ENCODE data around the gene HEXB. TPM values are rescaled to one million over a fixed set of nuclear protein-coding genes. Genes with fewer than 3 reads are reported as not detected.

The HEXB gene
- total RNA-seq, 4 donors from 2014 or later = 101 to 128 (median 113) TPM

GRCh38 chr5:74660873-74661272 is 24.2 kb upstream of the HEXB start:
- WGBS = 85% methylated on average over 5 of the region's 5 CpGs

GRCh38 chr5:74664551-74664950 is 20.5 kb upstream of the HEXB start:
- Histone ChIP-seq H3K36me3 (no peaks in the 10 kb centered on the region), H3K27me3 (no peaks in the 10 kb centered on the region), H3K4me3 (no peak overlapping the region), H3K27ac (replicated peaks in 1 of 4) (no peak overlapping the region), H3K9me3 (no peaks in the 10 kb centered on the region), H3K4me1 (no peaks in the 10 kb centered on the region)
- no peak for TF ChIP-seq EP300 (IDR thresholded peaks at IDR 0.05)
- no peak for TF ChIP-seq POLR2AphosphoS5 (IDR thresholded peaks at IDR 0.05)
- TF ChIP-seq CTCF (IDR thresholded peaks at IDR 0.05) = no peak
- no peak for TF ChIP-seq POLR2A (IDR thresholded peaks at IDR 0.05; ENCODE audit: low read depth)
- WGBS = 44% methylated on average over 5 of the region's 5 CpGs
- DNase-seq (ENCODE audit: extremely low spot score) = no peak
- intact Hi-C loops (cut with DNase I) = no loop called here

More at GRCh38 chr5:74660873-74661272, 24.2 kb upstream of the HEXB start:
- no peak for TF ChIP-seq POLR2AphosphoS5 (IDR thresholded peaks at IDR 0.05)
- no peak for TF ChIP-seq CTCF (IDR thresholded peaks at IDR 0.05)
- no peak for TF ChIP-seq EP300 (IDR thresholded peaks at IDR 0.05)
- TF ChIP-seq POLR2A (IDR thresholded peaks at IDR 0.05; ENCODE audit: low read depth) = no peak
- Histone ChIP-seq H3K27ac (replicated peaks in 1 of 4) (no peak overlapping the region), H3K36me3 (no peaks in the 10 kb centered on the region), H3K4me3 (no peak overlapping the region), H3K4me1 (no peaks in the 10 kb centered on the region), H3K9me3 (no peaks in the 10 kb centered on the region), H3K27me3 (no peaks in the 10 kb centered on the region)
- intact Hi-C loops (cut with DNase I) = no loop called here
- peak; percentile 17 for DNase-seq (ENCODE audit: extremely low spot score)

GRCh38 chr5:74665273-74665672 is 19.8 kb upstream of the HEXB start:
- H3K9me3 ChIP-seq = no peaks in the 10 kb centered on the region
- no peaks in the 10 kb centered on the region for H3K36me3 ChIP-seq
- no peak overlapping the region for H3K27ac ChIP-seq (replicated peaks in 1 of 4)
- no peak overlapping the region for H3K4me3 ChIP-seq
- WGBS = 40% methylated on average over 2 of the region's 2 CpGs
- TF ChIP-seq POLR2A (IDR thresholded peaks at IDR 0.05; ENCODE audit: low read depth) (no peak), CTCF (IDR thresholded peaks at IDR 0.05) (no peak), EP300 (IDR thresholded peaks at IDR 0.05) (no peak), POLR2AphosphoS5 (IDR thresholded peaks at IDR 0.05) (no peak)
- H3K4me1 ChIP-seq = no peaks in the 10 kb centered on the region
- intact Hi-C loops (cut with DNase I) = no loop called here
- H3K27me3 ChIP-seq = no peaks in the 10 kb centered on the region
- DNase-seq (ENCODE audit: extremely low spot score) = no peak

- 53% methylated on average over 1 of the region's 1 CpG for WGBS
- Histone ChIP-seq H3K27ac (replicated peaks in 1 of 4) (no peak overlapping the region), H3K9me3 (no peaks in the 10 kb centered on the region), H3K36me3 (no peaks in the 10 kb centered on the region), H3K27me3 (no peaks in the 10 kb centered on the region), H3K4me1 (no peaks in the 10 kb centered on the region), H3K4me3 (no peak overlapping the region)
- no peak for TF ChIP-seq EP300 (IDR thresholded peaks at IDR 0.05)
- TF ChIP-seq CTCF (IDR thresholded peaks at IDR 0.05) = no peak
- TF ChIP-seq POLR2A (IDR thresholded peaks at IDR 0.05; ENCODE audit: low read depth) = no peak
- no peak for TF ChIP-seq POLR2AphosphoS5 (IDR thresholded peaks at IDR 0.05)
- DNase-seq (ENCODE audit: extremely low spot score) = no peak
- intact Hi-C loops (cut with DNase I) = no loop called here
These were observed 19.2 kb upstream of the HEXB start for GRCh38 chr5:74665816-74666215.

- no peak overlapping the region for H3K4me3 ChIP-seq
- TF ChIP-seq POLR2A (IDR thresholded peaks at IDR 0.05; ENCODE audit: low read depth) = no peak
- TF ChIP-seq EP300 (IDR thresholded peaks at IDR 0.05) = no peak
- TF ChIP-seq CTCF (IDR thresholded peaks at IDR 0.05) = no peak
- TF ChIP-seq POLR2AphosphoS5 (IDR thresholded peaks at IDR 0.05) = no peak
- peaks cover 0 to 2% (median 1%) of the 10 kb centered on the region in 4 donors for H3K4me1 ChIP-seq
- no peaks in the 10 kb centered on the region for H3K27me3 ChIP-seq
- no peak for DNase-seq (ENCODE audit: extremely low spot score)
- no peaks in the 10 kb centered on the region for H3K36me3 ChIP-seq
- intact Hi-C loops (cut with DNase I) = no loop called here
- H3K9me3 ChIP-seq = no peaks in the 10 kb centered on the region
- WGBS = 88% methylated on average over 4 of the region's 4 CpGs
- no peak overlapping the region for H3K27ac ChIP-seq (replicated peaks in 1 of 4)
These were observed 17.6 kb upstream of the HEXB start for GRCh38 chr5:74667396-74667795.

All from esophagus muscularis mucosa (tissue), 4 donors.